IMR-90 (cell line): ENCODE data around the gene ZDHHC6. TPM values are rescaled to one million over a fixed set of nuclear protein-coding genes. Genes with fewer than 3 reads are reported as not detected.
A peak's percentile ranks its signal among the peaks of the same experiment; 100 is the strongest.

Experiments used
- ATAC-seq: fragments of 200-7000 bp; cut with Tn5 transposase; 2 replicates; pipeline ENCODE4 v1.9.1; 2020; ENCODE audit warnings: low read depth, mild to moderate bottlenecking, moderate library complexity
- BruUV-seq: library from RNA; stranded (reverse); fragments of 400-500 nt; replicated peaks from 2 replicates; lab custom pipeline; 2021; lab: Mats Ljungman, UMichigan
- CTCF ChIA-PET: fragments of 300-600 bp; formaldehyde crosslinking; extraction: SDS; loops from one replicate; lab custom pipeline; 2021; ENCODE audit warnings: antibody characterized with exemption; lab: Yijun Ruan, JAX
- POLR2A ChIA-PET: fragments of 300-600 bp; sonication (Branson Sonifier 250); formaldehyde crosslinking; loops from one replicate; lab custom pipeline; 2022; ENCODE audit warnings: antibody characterized with exemption; ENCODE audit not compliant: unreplicated experiment; lab: Charles Lee
- DNase-seq: peaks from one replicate; pipeline ENCODE4 v3.0.0; 2013
- H2AFZ ChIP-seq: replicated peaks from 2 replicates; pipeline ENCODE3; 2013; ENCODE audit warnings: low read length, mild to moderate bottlenecking; ENCODE audit not compliant: poor library complexity
- H2AK5ac ChIP-seq: 2 replicates; pipeline ENCODE4 v1.6.1; 2013; ENCODE audit warnings: low read depth, low read length, inconsistent platforms
- H2AK9ac ChIP-seq: replicated peaks from 2 replicates; pipeline ENCODE3; 2013; ENCODE audit warnings: mild to moderate bottlenecking, low read depth, low read length, moderate library complexity; ENCODE audit not compliant: poor library complexity
- H2BK120ac ChIP-seq: 2 replicates; pipeline ENCODE4 v1.6.1; 2013; ENCODE audit warnings: low read depth, low read length, inconsistent platforms
- H2BK15ac ChIP-seq: 3 replicates; pipeline ENCODE4 v1.6.1; 2013; ENCODE audit warnings: low read depth, low read length, inconsistent platforms
- H2BK20ac ChIP-seq: 2 replicates; pipeline ENCODE4 v1.6.1; 2013; ENCODE audit warnings: low read depth, mild to moderate bottlenecking, inconsistent platforms, low read length, moderate library complexity
- H2BK5ac ChIP-seq: 2 replicates; pipeline ENCODE4 v1.6.1; 2013; ENCODE audit warnings: mild to moderate bottlenecking, low read depth, low read length, inconsistent platforms; ENCODE audit not compliant: poor library complexity, severe bottlenecking
- H3K14ac ChIP-seq: replicated peaks from 2 replicates; pipeline ENCODE4 v1.6.1; 2013; ENCODE audit warnings: low read depth, low read length, inconsistent platforms
- H3K18ac ChIP-seq: 2 replicates; pipeline ENCODE4 v1.6.1; 2013; ENCODE audit warnings: low read depth, low read length, control low read depth
- H3K23ac ChIP-seq: 2 replicates; pipeline ENCODE4 v1.6.1; 2013; ENCODE audit warnings: low read depth, low read length, inconsistent platforms
- H3K27ac ChIP-seq: 2 replicates; pipeline ENCODE4 v1.5.1; 2013; ENCODE audit warnings: mild to moderate bottlenecking, control low read depth, low read length; ENCODE audit not compliant: insufficient read depth
- H3K27me3 ChIP-seq: 2 replicates; pipeline ENCODE4 v1.6.1; 2013; ENCODE audit warnings: low read length; ENCODE audit not compliant: control insufficient read depth, insufficient read depth
- H3K36me3 ChIP-seq: 2 replicates; pipeline ENCODE4 v1.6.1; 2013; ENCODE audit warnings: low read length, mixed read lengths; ENCODE audit not compliant: control insufficient read depth, insufficient read depth
- H3K4ac ChIP-seq: 2 replicates; pipeline ENCODE4 v1.6.1; 2013; ENCODE audit warnings: low read depth, low read length, inconsistent platforms
- H3K4me1 ChIP-seq: 2 replicates; pipeline ENCODE4 v1.6.1; 2013; ENCODE audit warnings: low read length, mixed read lengths; ENCODE audit not compliant: control insufficient read depth, insufficient read depth
- H3K4me2 ChIP-seq: 2 replicates; pipeline ENCODE4 v1.6.1; 2013; ENCODE audit warnings: low read depth, mild to moderate bottlenecking, control low read depth, low read length, moderate library complexity
- H3K4me3 ChIP-seq: 2 replicates; pipeline ENCODE4 v1.5.1; 2013; ENCODE audit warnings: low read depth, mild to moderate bottlenecking, control low read depth, low read length, moderate library complexity; ENCODE audit not compliant: insufficient read depth
- H3K56ac ChIP-seq: 2 replicates; pipeline ENCODE4 v1.6.1; 2013; ENCODE audit warnings: low read length, inconsistent platforms; ENCODE audit not compliant: insufficient read depth; ENCODE audit errors: extremely low read depth
- H3K79me1 ChIP-seq, 2 experiments: 2 replicates each; pipeline ENCODE4 v1.6.1; 2013; ENCODE audit warnings: low read length in 2 of 2, inconsistent platforms in 1 of 2, low read depth in 1 of 2
- H3K9ac ChIP-seq: 2 replicates; pipeline ENCODE4 v1.6.1; 2013; ENCODE audit warnings: low read depth, low read length, control low read depth
- H3K9me1 ChIP-seq: 2 replicates; pipeline ENCODE4 v1.6.1; 2013; ENCODE audit warnings: low read length, inconsistent platforms; ENCODE audit not compliant: insufficient read depth
- H3K9me3 ChIP-seq: 2 replicates; pipeline ENCODE4 v1.6.1; 2013; ENCODE audit warnings: low read length; ENCODE audit not compliant: control insufficient read depth, insufficient read depth
- H4K20me1 ChIP-seq: 2 replicates; pipeline ENCODE4 v1.6.1; 2013; ENCODE audit warnings: low read length, inconsistent platforms; ENCODE audit not compliant: insufficient read depth
- H4K5ac ChIP-seq: 2 replicates; pipeline ENCODE4 v1.6.1; 2013; ENCODE audit warnings: mild to moderate bottlenecking, low read depth, low read length, control low read depth
- H4K8ac ChIP-seq, 2 experiments: 2 replicates each; pipeline ENCODE4 v1.6.1; 2013; ENCODE audit warnings: low read depth in 2 of 2, low read length in 2 of 2, control low read depth in 1 of 2, inconsistent platforms in 1 of 2
- H4K91ac ChIP-seq: 2 replicates; pipeline ENCODE4 v1.6.1; 2013; ENCODE audit warnings: low read depth, low read length, inconsistent platforms; ENCODE audit not compliant: insufficient read depth
- BHLHE40 ChIP-seq: fragments of 150-350 bp; IDR thresholded peaks from 2 replicates; pipeline ENCODE4 v1.6.1; 2016; ENCODE audit warnings: mild to moderate bottlenecking, low read depth, low read length
- CEBPB ChIP-seq: IDR thresholded peaks from 2 replicates; pipeline ENCODE4 v1.6.1; 2012; ENCODE audit warnings: low read depth, low read length, improper control_type of control experiment
- FOS ChIP-seq: fragments of 150-350 bp; IDR thresholded peaks from 2 replicates; pipeline ENCODE4 v1.6.1; 2016; ENCODE audit warnings: low read depth, low read length
- MAFK ChIP-seq: IDR thresholded peaks from 2 replicates; pipeline ENCODE4 v1.6.1; 2012; ENCODE audit warnings: low read depth, low read length, improper control_type of control experiment
- MAZ ChIP-seq: IDR thresholded peaks from 2 replicates; pipeline ENCODE4 v1.6.1; 2012; ENCODE audit warnings: low read depth, mild to moderate bottlenecking, low read length, improper control_type of control experiment, moderate library complexity, borderline replicate concordance
- MXI1 ChIP-seq: IDR thresholded peaks from 2 replicates; pipeline ENCODE4 v1.6.1; 2012; ENCODE audit warnings: low read depth, mild to moderate bottlenecking, low read length, moderate library complexity, borderline replicate concordance
- NFE2L2 ChIP-seq: fragments of 150-350 bp; IDR thresholded peaks from 2 replicates; pipeline ENCODE4 v1.6.1; 2016; ENCODE audit warnings: low read depth, mild to moderate bottlenecking, low read length
- POLR2A ChIP-seq: IDR thresholded peaks from 2 replicates; pipeline ENCODE4 v1.6.1; 2012; ENCODE audit warnings: mild to moderate bottlenecking, low read depth, low read length
- RAD21 ChIP-seq: IDR thresholded peaks from 2 replicates; pipeline ENCODE4 v1.6.1; 2012; ENCODE audit warnings: low read length, improper control_type of control experiment
- RCOR1 ChIP-seq: IDR thresholded peaks from 2 replicates; pipeline ENCODE4 v1.6.1; 2012; ENCODE audit warnings: mild to moderate bottlenecking, low read length, improper control_type of control experiment; ENCODE audit not compliant: insufficient replicate concordance
- WGBS, 2 experiments: methylation state at CpG; one replicate each; pipeline versions ENCODE4 v1.1.5 to v1.1.7; 2013; ENCODE audit warnings: missing lambda C conversion rate in 2 of 2; ENCODE audit not compliant: insufficient read length in 1 of 2; ENCODE audit errors: extremely low coverage in 2 of 2; 5-methylcytosine and 5-hydroxymethylcytosine counted together
- dilution Hi-C: fragments of 300-500 bp; cut with HindIII; formaldehyde crosslinking; loops from one replicate; pipeline ENCODE4 v1.14.3; 2018; ENCODE audit warnings: low sequenced_read_pairs; ENCODE audit not compliant: unreplicated experiment
- in situ Hi-C: fragments of 300-500 bp; cut with MboI; formaldehyde crosslinking; loops from 3 replicates; pipeline ENCODE4 v1.14.3; 2019; ENCODE audit warnings: low sequenced_read_pairs, inconsistent platforms, mixed read lengths
- intact Hi-C: fragments of 100-400 bp; cut with micrococcal nuclease; formaldehyde crosslinking; loops from 2 replicates; pipeline ENCODE4 v1.10.0; 2022
- polyA plus RNA-seq, 3 experiments: library from polyadenylated mRNA; depleted of rRNA; stranded (reverse); fragments of >200 nt; gene quantifications; 2 replicates each; pipeline ENCODE4 v1.2.3, GENCODE V29; 2012; ENCODE audit warnings: low replicate concordance in 1 of 3
- total RNA-seq: library from RNA; depleted of rRNA; stranded (reverse); fragments of >200 nt; gene quantifications from 2 replicates; pipeline ENCODE4 v1.2.3, GENCODE V29; 2012
- TF ChIP-seq, protein P1 (sequence below): fragments of 150-350 bp; IDR thresholded peaks from 2 replicates; pipeline ENCODE4 v1.6.1; 2017; ENCODE audit warnings: mild to moderate bottlenecking, antibody characterized with exemption, low read length, low read depth
- TF ChIP-seq, protein P2 (sequence below): fragments of 150-350 bp; IDR thresholded peaks from 2 replicates; pipeline ENCODE4 v1.6.1; 2016; ENCODE audit warnings: low read depth, mild to moderate bottlenecking, low read length, moderate library complexity, borderline replicate concordance

Gene ZDHHC6
- total and polyA plus RNA-seq, 2 of the 4 experiments (the other 2 are of a cell fraction), result 17.4 to 21.6 TPM

DNA sequence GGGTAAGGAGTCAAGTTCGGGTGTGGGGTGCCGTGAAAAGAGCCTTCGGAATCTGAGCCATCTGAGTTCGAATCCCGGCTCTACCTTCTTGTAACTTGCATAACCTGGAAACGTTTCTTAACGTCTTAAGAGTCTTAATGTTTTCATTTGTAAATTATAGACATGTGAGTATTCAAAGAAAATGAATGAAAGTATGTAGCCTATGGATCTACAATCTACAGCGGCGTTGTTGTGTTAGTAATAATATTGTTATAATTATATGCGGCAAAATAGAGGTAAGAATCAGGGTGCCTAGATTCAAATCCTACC lies 860 bp upstream of the ZDHHC6 start:
- ATAC-seq (no peak), DNase-seq (no peak)
- H3K9me3 ChIP-seq, result no peaks in the 10 kb centered on the region
- no peaks in the 10 kb centered on the region for H4K20me1 ChIP-seq
- peak overlapping the region; percentile 90 for H3K27ac ChIP-seq
- peak overlapping the region; percentile 68 for H4K5ac ChIP-seq
- H3K4me1 ChIP-seq, result no peaks in the 10 kb centered on the region
- POLR2A ChIA-PET, result no interaction called here
- H4K91ac ChIP-seq, result no peak overlapping the region
- no peak overlapping the region for H3K14ac ChIP-seq
- peak overlapping the region; percentile 75; the same call in 1 of the 2 replicates for H3K4ac ChIP-seq
- no peak overlapping the region; the same call in 1 of the 2 replicates for H3K23ac ChIP-seq
- H3K4me3 ChIP-seq, result peak overlapping the region; percentile 95
- no peak overlapping the region for H2BK20ac ChIP-seq
- in situ Hi-C loops, result loop anchor here (10.0 kb wide), 1 partner anchor 263 kb away; the partner anchor contains the start of gene GPAM
- peak overlapping the region; percentile 82 for H3K4me2 ChIP-seq
- no CpG with 5 or more reads among the region's 10 CpGs for WGBS, 2 experiments
- no peak overlapping the region for H2BK120ac ChIP-seq
- no peak for TF ChIP-seq MAZ
- no peak for TF ChIP-seq BHLHE40
- no peak for TF ChIP-seq RCOR1
- TF ChIP-seq FOS, result no peak
- TF ChIP-seq RAD21, result no peak
- TF ChIP-seq MAFK, result no peak
- no peak for TF ChIP-seq POLR2A
- TF ChIP-seq, protein P1, sequence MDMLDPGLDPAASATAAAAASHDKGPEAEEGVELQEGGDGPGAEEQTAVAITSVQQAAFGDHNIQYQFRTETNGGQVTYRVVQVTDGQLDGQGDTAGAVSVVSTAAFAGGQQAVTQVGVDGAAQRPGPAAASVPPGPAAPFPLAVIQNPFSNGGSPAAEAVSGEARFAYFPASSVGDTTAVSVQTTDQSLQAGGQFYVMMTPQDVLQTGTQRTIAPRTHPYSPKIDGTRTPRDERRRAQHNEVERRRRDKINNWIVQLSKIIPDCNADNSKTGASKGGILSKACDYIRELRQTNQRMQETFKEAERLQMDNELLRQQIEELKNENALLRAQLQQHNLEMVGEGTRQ, result no peak
- TF ChIP-seq, protein P2, sequence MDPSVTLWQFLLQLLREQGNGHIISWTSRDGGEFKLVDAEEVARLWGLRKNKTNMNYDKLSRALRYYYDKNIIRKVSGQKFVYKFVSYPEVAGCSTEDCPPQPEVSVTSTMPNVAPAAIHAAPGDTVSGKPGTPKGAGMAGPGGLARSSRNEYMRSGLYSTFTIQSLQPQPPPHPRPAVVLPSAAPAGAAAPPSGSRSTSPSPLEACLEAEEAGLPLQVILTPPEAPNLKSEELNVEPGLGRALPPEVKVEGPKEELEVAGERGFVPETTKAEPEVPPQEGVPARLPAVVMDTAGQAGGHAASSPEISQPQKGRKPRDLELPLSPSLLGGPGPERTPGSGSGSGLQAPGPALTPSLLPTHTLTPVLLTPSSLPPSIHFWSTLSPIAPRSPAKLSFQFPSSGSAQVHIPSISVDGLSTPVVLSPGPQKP, result no peak
- TF ChIP-seq MXI1, result no peak; the same call in 1 of the 2 replicates
- TF ChIP-seq CEBPB, result no peak
- TF ChIP-seq NFE2L2, result no peak
- no peaks in the 10 kb centered on the region for H3K27me3 ChIP-seq
- no peak overlapping the region for H2BK5ac ChIP-seq
- no peak overlapping the region for H2AK5ac ChIP-seq
- no peaks in the 10 kb centered on the region; the same call in 1 of the 2 replicates for H3K36me3 ChIP-seq
- H3K79me1 ChIP-seq, result peaks cover 24 to 25% of the 10 kb centered on the region in 2 experiments
- peak overlapping the region; percentile 99 for H2AFZ ChIP-seq
- peak overlapping the region; percentile 92 to 98 for H4K8ac ChIP-seq
- dilution Hi-C loops, result no loop called here
- no peak overlapping the region for H2BK15ac ChIP-seq
- H3K18ac ChIP-seq, result no peak overlapping the region
- CTCF ChIA-PET, result no interaction called here
- H3K9me1 ChIP-seq, result no peaks in the 10 kb centered on the region
- peak overlapping the region; percentile 90 for H2AK9ac ChIP-seq
- no TSS peak for BruUV-seq
- H3K56ac ChIP-seq, result peak overlapping the region; percentile 69; the same call in 1 of the 2 replicates
- H3K9ac ChIP-seq, result peak overlapping the region; percentile 94
- intact Hi-C loops, result loop anchor here (1.0 kb wide), 1 partner anchor 25 kb away; no protein-coding TSS in a partner anchor
